Common myeloid progenitor, CD34-positive (primary cell): ENCODE measurements around the gene SNX5.

Source experiments
- CTCF ChIA-PET: fragments of 350-600 bp; sonication (Branson Sonifier 250); formaldehyde crosslinking; loops from one replicate; lab custom pipeline; 2021; ENCODE audit warnings: antibody characterized with exemption; lab: Charles Lee
- POLR2A ChIA-PET: fragments of 350-600 bp; sonication (Branson Sonifier 250); formaldehyde crosslinking; loops from one replicate; lab custom pipeline; 2021; ENCODE audit warnings: antibody characterized with exemption; lab: Charles Lee
- DNase-seq, 3 donors: peaks; one replicate each; pipeline versions ENCODE4 v3.0.0 to v3.0.0-alpha.2; 2013
- H3K27ac ChIP-seq, 2 experiments: 1 replicate in 1 of 2; 2 replicates in 1 of 2; pipeline ENCODE4 v1.7.0; 2013; ENCODE audit warnings: inconsistent platforms in 2 of 2, low read length in 2 of 2, mild to moderate bottlenecking in 2 of 2, low read depth in 1 of 2, moderate library complexity in 1 of 2; ENCODE audit not compliant: severe bottlenecking in 2 of 2, insufficient read depth in 1 of 2, poor library complexity in 1 of 2
- H3K27me3 ChIP-seq, 5 experiments: replicated peaks in 2 of 5; 1 replicate in 3 of 5; 2 replicates in 2 of 5; pipeline versions ENCODE4 v1.6.1 to v1.7.0; 2013; ENCODE audit warnings: low read length in 4 of 5, mild to moderate bottlenecking in 2 of 5, moderate library complexity in 2 of 5, inconsistent platforms in 1 of 5; ENCODE audit not compliant: insufficient read depth in 5 of 5, control insufficient read depth in 4 of 5
- H3K36me3 ChIP-seq, 4 experiments: 1 replicate in 2 of 4; 2 replicates in 2 of 4; pipeline versions ENCODE4 v1.6.1 to v1.7.0; 2013; ENCODE audit warnings: low read length in 3 of 4, control low read depth in 1 of 4, mild to moderate bottlenecking in 1 of 4; ENCODE audit not compliant: control insufficient read depth in 4 of 4, insufficient read depth in 4 of 4
- H3K4me1 ChIP-seq, 4 experiments: 1 replicate in 3 of 4; 2 replicates in 1 of 4; pipeline versions ENCODE4 v1.6.1 to v1.7.1; 2013; ENCODE audit warnings: low read length in 3 of 4, mild to moderate bottlenecking in 3 of 4, control low read depth in 1 of 4, inconsistent platforms in 1 of 4, moderate library complexity in 1 of 4; ENCODE audit not compliant: control insufficient read depth in 4 of 4, insufficient read depth in 4 of 4; ENCODE audit errors: control extremely low read depth in 1 of 4
- H3K4me3 ChIP-seq, 7 experiments: 1 replicate in 4 of 7; 2 replicates in 3 of 7; pipeline versions ENCODE4 v1.5.1 to v1.7.0; 2013; ENCODE audit warnings: mild to moderate bottlenecking in 7 of 7, low read length in 6 of 7, moderate library complexity in 6 of 7, inconsistent platforms in 2 of 7, low read depth in 2 of 7, control low read depth in 1 of 7; ENCODE audit not compliant: insufficient read depth in 4 of 7, control insufficient read depth in 1 of 7; ENCODE audit errors: extremely low read depth in 1 of 7
- H3K9me3 ChIP-seq, 5 experiments: 1 replicate in 4 of 5; 2 replicates in 1 of 5; pipeline versions ENCODE4 v1.6.1 to v1.7.1; 2013; ENCODE audit warnings: low read length in 4 of 5, mild to moderate bottlenecking in 2 of 5, inconsistent platforms in 1 of 5, low read depth in 1 of 5, moderate library complexity in 1 of 5; ENCODE audit not compliant: control insufficient read depth in 4 of 5, insufficient read depth in 2 of 5; ENCODE audit errors: control extremely low read depth in 1 of 5
- WGBS: methylation state at CpG from one replicate; pipeline ENCODE4 v1.1.5; 2013; ENCODE audit not compliant: insufficient coverage; 5-methylcytosine and 5-hydroxymethylcytosine counted together

SNX5 gene

DNA sequence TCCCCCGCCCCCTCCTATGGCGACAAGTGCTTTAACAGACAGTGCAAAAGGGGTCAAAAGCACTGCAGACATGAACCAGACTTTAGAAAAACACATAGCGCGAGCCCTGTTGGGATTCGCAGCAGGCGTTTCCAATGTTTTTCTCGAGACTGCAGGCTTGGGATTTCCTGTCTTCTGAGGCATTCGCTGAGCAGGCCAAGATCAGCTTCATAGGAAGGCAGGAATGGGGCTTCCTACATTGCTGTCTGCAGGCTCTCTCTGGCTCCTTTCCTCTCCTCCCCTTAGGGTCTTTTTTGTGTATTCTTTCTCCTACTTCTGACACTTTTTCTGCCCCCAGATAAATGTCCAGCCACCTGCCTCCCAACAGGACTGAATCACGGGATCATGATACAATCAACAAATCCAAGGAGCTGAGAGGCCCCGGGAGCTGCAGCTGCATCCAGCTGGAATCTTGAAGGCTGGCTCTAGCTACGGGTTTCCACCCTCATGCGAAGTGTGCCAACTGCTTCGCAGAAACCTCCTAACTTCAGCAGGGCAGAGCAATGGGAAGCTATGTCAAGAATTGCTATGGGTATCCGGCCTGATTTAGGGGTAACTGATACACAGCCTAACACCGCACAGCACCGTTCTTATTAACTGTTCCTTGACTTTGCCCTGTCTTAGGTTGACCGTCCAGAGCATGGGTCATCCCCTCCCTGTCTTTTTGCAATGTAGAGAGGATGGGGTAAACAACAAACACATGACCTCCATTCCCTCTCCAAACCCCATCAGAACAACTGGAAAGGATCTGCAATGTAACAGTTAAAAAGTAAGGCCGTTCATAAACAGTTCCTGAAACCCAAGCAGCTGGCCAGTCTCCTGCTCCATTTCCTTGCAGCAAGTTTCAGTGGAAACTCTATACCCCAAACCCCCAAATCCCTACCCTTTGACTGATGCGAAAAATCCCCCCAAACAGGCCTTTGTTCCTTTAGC lies 31.5 kb downstream of the SNX5 start:
- peaks cover 0 to 29% (median 14%) of the 10 kb centered on the region in 4 experiments for H3K4me1 ChIP-seq
- ChIA-PET CTCF (interaction anchor here (1.0 to 8.2 kb wide), 15 partner anchors 8 to 396 kb away, joined by 3 to 108 read pairs (median 6); partner anchors contain the start of gene RRBP1), POLR2A (no interaction called here)
- H3K4me3 ChIP-seq, result peak overlapping the region in 1 of 7 experiments; percentile 5
- no peaks in the 10 kb centered on the region for H3K9me3 ChIP-seq
- H3K27ac ChIP-seq, result no peak overlapping the region
- 95% methylated on average over 18 of the region's 19 CpGs for WGBS
- DNase-seq, result no peak
- H3K36me3 ChIP-seq, result peaks cover 0 to 17% (median 8%) of the 10 kb centered on the region in 4 experiments
- no peaks in the 10 kb centered on the region for H3K27me3 ChIP-seq

DNA sequence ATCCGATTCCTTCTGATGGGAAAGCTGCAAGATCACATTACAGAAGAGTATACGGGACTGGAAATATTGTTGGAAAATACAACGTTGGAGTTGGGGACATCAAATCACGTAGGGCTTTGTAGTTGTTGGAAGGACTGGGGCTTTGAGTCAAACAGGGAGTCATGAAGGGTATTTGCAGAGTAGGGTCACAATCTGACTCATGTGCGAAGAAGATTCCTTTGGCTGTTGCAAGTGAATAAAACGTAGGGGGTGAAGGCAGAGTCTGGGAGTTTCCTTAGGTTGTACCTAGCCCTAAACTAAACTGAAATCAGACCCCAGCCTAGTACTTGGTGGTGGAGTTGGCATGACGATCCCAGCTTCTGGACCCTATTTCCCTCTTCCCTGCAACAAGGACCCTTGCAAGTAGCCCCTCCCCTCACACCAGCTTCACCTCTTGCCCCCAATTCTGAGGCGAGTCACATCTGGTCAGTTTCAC lies 32.3 kb downstream of the SNX5 start:
- H3K4me3 ChIP-seq, result no peak overlapping the region

DNA sequence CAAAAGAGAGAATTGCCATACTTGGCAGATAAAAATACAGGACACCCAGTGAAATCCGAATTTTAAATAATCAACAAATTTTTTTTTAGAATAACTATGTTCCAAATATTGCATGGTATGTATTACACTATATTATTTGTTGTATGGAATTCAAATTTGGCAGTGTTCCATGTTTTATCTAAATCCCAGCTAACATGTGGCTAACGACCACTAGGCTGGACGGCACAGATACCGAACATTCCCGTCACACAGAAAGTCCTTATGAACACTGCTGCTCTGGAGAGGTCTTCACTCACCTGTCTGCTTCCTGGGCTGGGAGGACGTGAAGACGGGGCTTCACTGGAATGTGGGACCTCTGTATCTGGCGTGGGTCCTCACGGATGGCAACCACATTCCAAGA lies 32.8 kb downstream of the SNX5 start:
- Histone ChIP-seq H3K4me1 (peaks cover 0 to 29% (median 14%) of the 10 kb centered on the region in 4 experiments), H3K4me3 (no peak overlapping the region), H3K36me3 (peaks cover 0 to 5% (median 2%) of the 10 kb centered on the region in 4 experiments), H3K27me3 (no peaks in the 10 kb centered on the region), H3K9me3 (no peaks in the 10 kb centered on the region), H3K27ac (no peak overlapping the region)
- 99% methylated on average over 8 of the region's 9 CpGs for WGBS
- ChIA-PET POLR2A (no interaction called here), CTCF (interaction anchor here (1.6 to 8.2 kb wide), 3 partner anchors 18 to 318 kb away, joined by 4 to 108 read pairs (median 4); no protein-coding TSS in a partner anchor)
- DNase-seq, result no peak

More for the DNA sequence above, 32.3 kb downstream of the SNX5 start:
- CTCF ChIA-PET, result interaction anchor here (1.2 to 8.2 kb wide), 4 partner anchors 18 to 318 kb away, joined by 4 to 108 read pairs (median 4); no protein-coding TSS in a partner anchor
- Histone ChIP-seq H3K27ac (no peak overlapping the region), H3K36me3 (peaks cover 0 to 10% (median 5%) of the 10 kb centered on the region in 4 experiments), H3K4me1 (peaks cover 0 to 29% (median 14%) of the 10 kb centered on the region in 4 experiments), H3K27me3 (no peaks in the 10 kb centered on the region), H3K9me3 (no peaks in the 10 kb centered on the region)
- 90% methylated on average over 6 of the region's 8 CpGs for WGBS
- no peak for DNase-seq
- POLR2A ChIA-PET, result no interaction called here

DNA sequence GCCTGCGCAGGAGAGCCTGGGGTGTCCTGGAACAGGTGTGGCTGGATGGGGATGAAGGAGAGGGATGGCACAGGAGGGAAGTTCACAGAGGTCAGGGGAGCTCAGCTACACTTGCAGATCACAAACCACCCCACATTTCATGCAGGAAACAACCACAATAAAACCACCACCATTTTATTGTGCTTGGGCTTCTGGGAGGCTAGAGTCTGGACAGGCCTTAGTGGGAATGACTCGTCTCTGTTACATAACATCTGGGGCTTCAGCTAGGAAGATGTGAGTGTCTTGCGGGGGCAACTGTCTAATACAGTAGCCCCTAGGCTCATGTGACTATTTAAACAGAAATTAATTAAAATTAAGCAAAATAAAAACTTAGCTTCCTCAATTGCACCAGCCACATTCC lies 33.4 kb downstream of the SNX5 start:
- H3K36me3 ChIP-seq, result no peaks in the 10 kb centered on the region
- no peaks in the 10 kb centered on the region for H3K27me3 ChIP-seq
- peak in 1 of 3 donors; percentile 25 for DNase-seq
- no CpG with 5 or more reads among the region's 3 CpGs for WGBS
- ChIA-PET POLR2A (no interaction called here), CTCF (interaction anchor here (1.6 to 8.2 kb wide), 3 partner anchors 19 to 317 kb away, joined by 4 to 108 read pairs (median 4); no protein-coding TSS in a partner anchor)
- H3K9me3 ChIP-seq, result no peaks in the 10 kb centered on the region
- peaks cover 0 to 29% (median 14%) of the 10 kb centered on the region in 4 experiments for H3K4me1 ChIP-seq
- H3K4me3 ChIP-seq, result no peak overlapping the region
- H3K27ac ChIP-seq, result no peak overlapping the region

DNA sequence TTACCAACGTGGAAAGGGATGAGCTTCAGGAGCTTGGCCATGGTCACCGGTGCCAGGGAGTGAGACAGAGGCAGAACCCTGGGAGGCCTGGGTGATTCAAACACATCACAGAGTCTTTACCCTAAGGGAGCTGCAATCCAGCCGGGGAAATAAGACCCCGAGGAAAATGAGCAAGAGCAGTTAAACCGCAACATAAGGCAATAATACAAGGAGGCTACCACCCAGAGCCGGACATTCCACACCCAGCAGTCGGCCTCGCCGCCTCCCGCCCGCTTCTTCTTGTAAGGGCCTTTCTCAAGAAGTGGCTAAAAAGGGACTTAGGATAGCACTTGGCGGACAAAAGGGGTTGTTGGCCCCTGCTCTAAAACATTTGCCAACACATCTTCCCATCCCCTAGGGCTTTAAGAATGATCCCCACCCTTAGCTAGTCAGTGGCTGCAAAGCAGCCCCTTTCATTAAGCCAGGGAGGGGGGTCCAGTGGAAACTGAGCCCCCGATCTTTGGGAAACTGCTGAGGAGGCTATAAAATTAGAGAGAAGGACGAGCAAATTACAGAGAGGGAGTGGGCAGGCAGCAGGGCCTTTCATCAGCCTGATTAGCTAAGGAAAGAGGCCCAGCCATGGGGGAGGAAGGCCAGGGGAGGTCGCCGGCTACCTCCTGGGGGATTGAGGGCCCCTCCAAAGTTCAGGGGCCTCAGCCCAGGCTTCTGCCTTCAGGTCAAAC lies 34.3 kb downstream of the SNX5 start:
- ChIA-PET POLR2A (no interaction called here), CTCF (interaction anchor here (8.2 kb wide), 1 partner anchor 20 kb away, joined by 108 read pairs; no protein-coding TSS in a partner anchor)
- Histone ChIP-seq H3K27me3 (no peaks in the 10 kb centered on the region), H3K27ac (no peak overlapping the region), H3K36me3 (no peaks in the 10 kb centered on the region), H3K9me3 (no peaks in the 10 kb centered on the region), H3K4me3 (no peak overlapping the region), H3K4me1 (peaks cover 0 to 20% (median 8%) of the 10 kb centered on the region in 4 experiments)
- 88% methylated on average over 14 of the region's 16 CpGs for WGBS
- no peak for DNase-seq

DNA sequence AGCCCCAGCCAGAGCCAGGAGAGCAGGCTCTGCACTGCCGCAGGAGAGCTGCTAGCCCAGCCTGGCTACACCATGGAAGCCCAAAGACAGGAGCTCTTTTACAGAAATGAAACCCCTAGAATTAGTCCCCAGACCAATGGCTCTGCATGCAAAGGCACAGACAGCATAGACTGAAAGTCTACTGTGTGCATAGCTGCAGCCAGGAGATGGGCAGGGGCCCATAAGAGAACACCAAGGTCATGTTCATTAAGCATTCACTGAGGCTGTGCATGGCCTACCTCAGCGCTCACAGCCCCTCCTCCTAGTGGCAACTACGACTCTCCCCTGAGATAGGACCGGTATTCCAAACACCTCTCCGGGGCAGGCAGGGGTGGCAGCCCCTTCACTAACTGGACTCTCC lies 34.9 kb downstream of the SNX5 start:
- no peak overlapping the region for H3K27ac ChIP-seq
- H3K9me3 ChIP-seq, result no peaks in the 10 kb centered on the region
- H3K36me3 ChIP-seq, result no peaks in the 10 kb centered on the region
- H3K27me3 ChIP-seq, result no peaks in the 10 kb centered on the region
- ChIA-PET POLR2A (no interaction called here), CTCF (interaction anchor here (8.2 kb wide), 1 partner anchor 20 kb away, joined by 108 read pairs; no protein-coding TSS in a partner anchor)
- WGBS, result 92% methylated on average over 4 of the region's 5 CpGs
- no peak for DNase-seq
- H3K4me1 ChIP-seq, result peaks cover 0 to 14% (median 2%) of the 10 kb centered on the region in 4 experiments
- H3K4me3 ChIP-seq, result no peak overlapping the region
